ENCODE results near the gene DVL1. TPM values are rescaled to one million over a fixed set of nuclear protein-coding genes. Genes with fewer than 3 reads are reported as not detected.
A peak's percentile ranks its signal among the peaks of the same experiment; 100 is the strongest.

The DVL1 gene
- total and polyA plus RNA-seq, 4 experiments from 2014 or later, result 0.19 to 44.6 (median 22.8) TPM

GRCh38 chr1:1360506-1361169, 11.4 kb upstream of the DVL1 start:
- POLR2A ChIA-PET (ENCODE audit: partially characterized antibody), result no interaction called here
- Mint-ChIP-seq H3K27ac (peak overlapping the region in 1 of 7 donors; percentile 3), H3K9me3 (no peaks in the 10 kb centered on the region), H3K4me1 (peaks cover 6 to 10% (median 7%) of the 10 kb centered on the region in 4 donors), H3K36me3 (no peaks in the 10 kb centered on the region), H3K4me3 (peak overlapping the region in 1 of 8 donors; percentile 42), H3K27me3 (peaks cover 2 to 6% of the 10 kb centered on the region in 2 donors)
- Histone ChIP-seq H3K4me3 (ENCODE audit: low read length in 2 of 2) (no peak overlapping the region), H3K4me1 (ENCODE audit: insufficient read depth, low read length) (peaks cover 13% of the 10 kb centered on the region), H3K9me3 (ENCODE audit: control insufficient read depth in 1 of 2, low read length in 2 of 2) (no peaks in the 10 kb centered on the region), H3K27ac (ENCODE audit: low read depth, low read length) (no peak overlapping the region), H3K36me3 (ENCODE audit: insufficient read depth, low read length) (no peaks in the 10 kb centered on the region), H3K27me3 (ENCODE audit: insufficient read depth, low read length) (no peaks in the 10 kb centered on the region)
- intact Hi-C loops (cut with micrococcal nuclease), result no loop called here
- CTCF ChIA-PET (ENCODE audit: partially characterized antibody), result no interaction called here
- DNase-seq, result no peak

GRCh38 chr1:1359664-1360468, 10.6 kb upstream of the DVL1 start:
- intact Hi-C loops (cut with micrococcal nuclease), result no loop called here
- Histone ChIP-seq H3K9me3 (ENCODE audit: control insufficient read depth in 1 of 2, low read length in 2 of 2) (no peaks in the 10 kb centered on the region), H3K27ac (ENCODE audit: low read depth, low read length) (no peak overlapping the region), H3K36me3 (ENCODE audit: insufficient read depth, low read length) (no peaks in the 10 kb centered on the region), H3K4me1 (ENCODE audit: insufficient read depth, low read length) (peaks cover 13% of the 10 kb centered on the region), H3K4me3 (ENCODE audit: low read length in 2 of 2) (no peak overlapping the region), H3K27me3 (ENCODE audit: insufficient read depth, low read length) (no peaks in the 10 kb centered on the region)
- no peak overlapping the region for H3K27ac Mint-ChIP-seq
- H3K4me1 Mint-ChIP-seq, result peaks cover 6 to 10% (median 7%) of the 10 kb centered on the region in 4 donors
- H3K36me3 Mint-ChIP-seq, result no peaks in the 10 kb centered on the region
- H3K4me3 Mint-ChIP-seq, result peak overlapping the region in 1 of 8 donors; percentile 61
- ChIA-PET CTCF (ENCODE audit: partially characterized antibody) (no interaction called here), POLR2A (ENCODE audit: partially characterized antibody) (no interaction called here)
- peaks cover 2 to 6% of the 10 kb centered on the region in 2 donors for H3K27me3 Mint-ChIP-seq
- DNase-seq, result no peak
- no peaks in the 10 kb centered on the region for H3K9me3 Mint-ChIP-seq

GRCh38 chr1:1359308-1359663, 10.1 kb upstream of the DVL1 start:
- H3K27me3 Mint-ChIP-seq, result peaks cover 3 to 6% of the 10 kb centered on the region in 2 donors
- intact Hi-C loops (cut with micrococcal nuclease), result no loop called here
- Histone ChIP-seq H3K4me1 (ENCODE audit: insufficient read depth, low read length) (peaks cover 17% of the 10 kb centered on the region), H3K4me3 (ENCODE audit: low read length in 2 of 2) (no peak overlapping the region), H3K36me3 (ENCODE audit: insufficient read depth, low read length) (no peaks in the 10 kb centered on the region), H3K27me3 (ENCODE audit: insufficient read depth, low read length) (no peaks in the 10 kb centered on the region), H3K9me3 (ENCODE audit: control insufficient read depth in 1 of 2, low read length in 2 of 2) (no peaks in the 10 kb centered on the region), H3K27ac (ENCODE audit: low read depth, low read length) (no peak overlapping the region)
- no peak for DNase-seq
- ChIA-PET POLR2A (ENCODE audit: partially characterized antibody) (interaction anchor here (0.6 kb wide), 1 partner anchor 13 kb away, joined by 3 read pairs; no protein-coding TSS in a partner anchor), CTCF (ENCODE audit: partially characterized antibody) (no interaction called here)
- H3K4me3 Mint-ChIP-seq, result peak overlapping the region in 4 of 8 donors; percentile 16 to 61 (median 41)
- H3K36me3 Mint-ChIP-seq, result no peaks in the 10 kb centered on the region
- H3K27ac Mint-ChIP-seq, result peak overlapping the region in 3 of 7 donors; percentile 11 to 70 (median 42)
- peaks cover 6 to 10% (median 7%) of the 10 kb centered on the region in 4 donors for H3K4me1 Mint-ChIP-seq
- H3K9me3 Mint-ChIP-seq, result no peaks in the 10 kb centered on the region

- ChIA-PET POLR2A (ENCODE audit: partially characterized antibody) (interaction anchor here (0.6 kb wide), 1 partner anchor 13 kb away, joined by 3 read pairs; no protein-coding TSS in a partner anchor), CTCF (ENCODE audit: partially characterized antibody) (no interaction called here)
- peaks cover 6 to 14% (median 8%) of the 10 kb centered on the region in 4 donors for H3K4me1 Mint-ChIP-seq
- peaks cover 23% of the 10 kb centered on the region for H3K4me1 ChIP-seq (ENCODE audit: insufficient read depth, low read length)
- peak within 1 kb of the TSS in 5 of 7 donors; percentile 11 to 70 (median 29) for H3K27ac Mint-ChIP-seq
- no peaks in the 10 kb centered on the region for H3K9me3 Mint-ChIP-seq
- H3K9me3 ChIP-seq (ENCODE audit: control insufficient read depth in 1 of 2, low read length in 2 of 2), result no peaks in the 10 kb centered on the region
- peak within 1 kb of the TSS in 5 of 8 donors; percentile 16 to 61 (median 38) for H3K4me3 Mint-ChIP-seq
- H3K27me3 Mint-ChIP-seq, result peaks cover 3 to 8% of the 10 kb centered on the region in 2 donors
- H3K4me3 ChIP-seq (ENCODE audit: low read length in 2 of 2), result no peak within 1 kb of the TSS
- no peaks in the 10 kb centered on the region for H3K36me3 ChIP-seq (ENCODE audit: insufficient read depth, low read length)
- intact Hi-C loops (cut with micrococcal nuclease), result no loop called here
- no peak within 1 kb of the TSS for H3K27ac ChIP-seq (ENCODE audit: low read depth, low read length)
- no peaks in the 10 kb centered on the region for H3K27me3 ChIP-seq (ENCODE audit: insufficient read depth, low read length)
- DNase-seq, result no peak
- no peaks in the 10 kb centered on the region for H3K36me3 Mint-ChIP-seq
Observed at GRCh38 chr1:1358433-1359271, 9.4 kb upstream of the DVL1 start, which contains the start of gene MXRA8. Gene MXRA8, minus strand, starts transcription at chr1:1358555. Its CDS starts 51 bp downstream, at chr1:1358504.

GRCh38 chr1:1357871-1358432, 8.7 kb upstream of the DVL1 start:
- Mint-ChIP-seq H3K4me1 (peaks cover 6 to 15% (median 8%) of the 10 kb centered on the region in 4 donors), H3K27me3 (peaks cover 3 to 8% of the 10 kb centered on the region in 2 donors), H3K4me3 (peak overlapping the region in 1 of 8 donors; percentile 21), H3K36me3 (no peaks in the 10 kb centered on the region), H3K27ac (peak overlapping the region in 1 of 7 donors; percentile 17), H3K9me3 (peaks cover 0 to 2% (median 0%) of the 10 kb centered on the region in 8 donors)
- ChIA-PET POLR2A (ENCODE audit: partially characterized antibody) (no interaction called here), CTCF (ENCODE audit: partially characterized antibody) (no interaction called here)
- no peak for DNase-seq
- Histone ChIP-seq H3K27me3 (ENCODE audit: insufficient read depth, low read length) (no peaks in the 10 kb centered on the region), H3K4me3 (ENCODE audit: low read length in 2 of 2) (no peak overlapping the region), H3K9me3 (ENCODE audit: control insufficient read depth in 1 of 2, low read length in 2 of 2) (no peaks in the 10 kb centered on the region), H3K36me3 (ENCODE audit: insufficient read depth, low read length) (no peaks in the 10 kb centered on the region), H3K4me1 (ENCODE audit: insufficient read depth, low read length) (peaks cover 26% of the 10 kb centered on the region), H3K27ac (ENCODE audit: low read depth, low read length) (no peak overlapping the region)
- intact Hi-C loops (cut with micrococcal nuclease), result no loop called here

GRCh38 chr1:1356796-1357401, 7.7 kb upstream of the DVL1 start:
- Mint-ChIP-seq H3K4me1 (peaks cover 6 to 26% (median 13%) of the 10 kb centered on the region in 4 donors), H3K27ac (no peak overlapping the region), H3K9me3 (peaks cover 0 to 2% (median 0%) of the 10 kb centered on the region in 8 donors), H3K36me3 (no peaks in the 10 kb centered on the region), H3K27me3 (peaks cover 6 to 17% of the 10 kb centered on the region in 2 donors), H3K4me3 (no peak overlapping the region)
- Histone ChIP-seq H3K4me3 (ENCODE audit: low read length in 2 of 2) (no peak overlapping the region), H3K36me3 (ENCODE audit: insufficient read depth, low read length) (no peaks in the 10 kb centered on the region), H3K9me3 (ENCODE audit: control insufficient read depth in 1 of 2, low read length in 2 of 2) (no peaks in the 10 kb centered on the region), H3K4me1 (ENCODE audit: insufficient read depth, low read length) (peaks cover 26% of the 10 kb centered on the region), H3K27ac (ENCODE audit: low read depth, low read length) (no peak overlapping the region), H3K27me3 (ENCODE audit: insufficient read depth, low read length) (no peaks in the 10 kb centered on the region)
- DNase-seq, result no peak
- intact Hi-C loops (cut with micrococcal nuclease), result no loop called here
- ChIA-PET CTCF (ENCODE audit: partially characterized antibody) (no interaction called here), POLR2A (ENCODE audit: partially characterized antibody) (interaction anchor here (0.6 kb wide), 1 partner anchor 337 kb away, joined by 3 read pairs; no protein-coding TSS in a partner anchor)

All from CD4-positive, alpha-beta memory T cell (primary cell).